HEK293T (cell line): ENCODE measurements around the gene AFF1.
"Not testable (repeated sequence)": the region's sequence is repeated elsewhere in the genome, so short reads cannot be mapped to it uniquely, and the experiment has no call there.

Experiments used
- CTCF ChIA-PET: fragments of 350-600 bp; formaldehyde crosslinking; extraction: SDS; loops from one replicate; lab custom pipeline; 2021; ENCODE audit warnings: antibody characterized with exemption, inconsistent platforms; lab: Yijun Ruan, JAX
- POLR2A ChIA-PET: fragments of 350-600 bp; formaldehyde crosslinking; extraction: SDS; loops from one replicate; lab custom pipeline; 2020; ENCODE audit warnings: antibody characterized with exemption, inconsistent platforms; lab: Yijun Ruan, JAX
- DNase-seq: peaks from one replicate; pipeline ENCODE4 v3.0.0; 2012; ENCODE audit warnings: mixed read lengths; ENCODE audit errors: extremely low spot score
- ARNT ChIP-seq: fragments of 450-650 bp; IDR thresholded peaks from 2 replicates; pipeline ENCODE4 v1.6.1; 2017; ENCODE audit warnings: mild to moderate bottlenecking
- BHLHE40 ChIP-seq: fragments of 450-650 bp; IDR thresholded peaks from 2 replicates; pipeline ENCODE4 v1.6.1; 2016; ENCODE audit warnings: mild to moderate bottlenecking, moderate library complexity, borderline replicate concordance
- CTBP1 ChIP-seq: fragments of 450-650 bp; IDR thresholded peaks from 2 replicates; pipeline ENCODE4 v1.6.1; 2016; ENCODE audit warnings: borderline replicate concordance
- ELF4 ChIP-seq: fragments of 450-650 bp; IDR thresholded peaks from 2 replicates; pipeline ENCODE4 v1.6.1; 2017; ENCODE audit warnings: antibody characterized with exemption
- FOXA1 ChIP-seq: fragments of 450-650 bp; IDR thresholded peaks from 2 replicates; pipeline ENCODE4 v1.6.1; 2016; ENCODE audit warnings: mild to moderate bottlenecking
- FOXK2 ChIP-seq: fragments of 450-650 bp; IDR thresholded peaks from 2 replicates; pipeline ENCODE4 v1.6.1; 2016; ENCODE audit warnings: mild to moderate bottlenecking
- FOXM1 ChIP-seq: fragments of 450-650 bp; IDR thresholded peaks from 2 replicates; pipeline ENCODE4 v1.6.1; 2017; ENCODE audit warnings: mild to moderate bottlenecking, borderline replicate concordance
- HDGF ChIP-seq: fragments of 450-650 bp; IDR thresholded peaks from 2 replicates; pipeline ENCODE4 v1.6.1; 2017; ENCODE audit warnings: antibody characterized with exemption, borderline replicate concordance
- L3MBTL2 ChIP-seq: fragments of 450-650 bp; conservative IDR thresholded peaks from 2 replicates; pipeline ENCODE4 v1.6.1; 2016; ENCODE audit warnings: mild to moderate bottlenecking
- LEF1 ChIP-seq: fragments of 450-650 bp; IDR thresholded peaks from 2 replicates; pipeline ENCODE4 v1.6.1; 2017; ENCODE audit warnings: mild to moderate bottlenecking, borderline replicate concordance
- NFRKB ChIP-seq: fragments of 450-650 bp; IDR thresholded peaks from 2 replicates; pipeline ENCODE4 v1.6.1; 2016; ENCODE audit warnings: mild to moderate bottlenecking, moderate library complexity
- SP1 ChIP-seq: fragments of 450-650 bp; IDR thresholded peaks from 2 replicates; pipeline ENCODE4 v1.6.1; 2017
- SUZ12 ChIP-seq: fragments of 450-650 bp; IDR thresholded peaks from 2 replicates; pipeline ENCODE4 v1.6.1; 2016; ENCODE audit warnings: mild to moderate bottlenecking
- TARDBP ChIP-seq: fragments of 450-650 bp; IDR thresholded peaks from 2 replicates; pipeline ENCODE4 v1.6.1; 2016
- ZNF384 ChIP-seq: fragments of 450-650 bp; IDR thresholded peaks from 2 replicates; pipeline ENCODE4 v1.6.1; 2016
- TF ChIP-seq, protein P1 (sequence below): fragments of 450-650 bp; IDR thresholded peaks from 2 replicates; pipeline ENCODE4 v1.6.1; 2016

AFF1 gene

DNA sequence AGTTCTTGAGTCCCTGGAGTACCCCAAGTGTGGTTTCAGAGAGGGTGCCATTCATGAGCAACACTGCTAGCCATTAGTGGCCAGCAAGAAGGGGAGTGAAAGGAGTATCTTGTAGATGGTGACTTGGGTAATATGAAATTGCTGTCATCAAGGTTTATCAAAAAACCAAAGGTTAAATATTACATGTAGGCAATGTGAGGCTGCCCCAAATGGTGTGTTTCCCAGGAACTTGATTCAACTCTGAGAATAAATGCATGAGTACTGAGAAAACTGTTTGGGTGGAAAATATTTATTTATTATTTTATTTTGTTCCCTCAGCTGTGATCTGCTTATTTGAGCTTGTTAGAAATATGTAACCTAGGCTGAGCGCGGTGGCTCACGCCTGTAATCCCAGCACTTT lies 55.7 kb downstream of the AFF1 start:
- TF ChIP-seq ELF4 = no peak
- TF ChIP-seq, protein P1, sequence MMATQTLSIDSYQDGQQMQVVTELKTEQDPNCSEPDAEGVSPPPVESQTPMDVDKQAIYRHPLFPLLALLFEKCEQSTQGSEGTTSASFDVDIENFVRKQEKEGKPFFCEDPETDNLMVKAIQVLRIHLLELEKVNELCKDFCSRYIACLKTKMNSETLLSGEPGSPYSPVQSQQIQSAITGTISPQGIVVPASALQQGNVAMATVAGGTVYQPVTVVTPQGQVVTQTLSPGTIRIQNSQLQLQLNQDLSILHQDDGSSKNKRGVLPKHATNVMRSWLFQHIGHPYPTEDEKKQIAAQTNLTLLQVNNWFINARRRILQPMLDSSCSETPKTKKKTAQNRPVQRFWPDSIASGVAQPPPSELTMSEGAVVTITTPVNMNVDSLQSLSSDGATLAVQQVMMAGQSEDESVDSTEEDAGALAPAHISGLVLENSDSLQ = no peak
- no peak for TF ChIP-seq TARDBP
- no peak for TF ChIP-seq NFRKB
- TF ChIP-seq CTBP1 = no peak
- TF ChIP-seq LEF1 = no peak
- no peak for TF ChIP-seq ZNF384
- no peak for TF ChIP-seq BHLHE40
- no peak for TF ChIP-seq FOXA1
- TF ChIP-seq FOXK2 = no peak
- TF ChIP-seq SUZ12 = no peak
- TF ChIP-seq HDGF = no peak
- TF ChIP-seq SP1 = no peak
- no peak for TF ChIP-seq ARNT
- TF ChIP-seq FOXM1 = no peak
- no peak for DNase-seq
- POLR2A ChIA-PET = no interaction called here
- CTCF ChIA-PET = no interaction called here

DNA sequence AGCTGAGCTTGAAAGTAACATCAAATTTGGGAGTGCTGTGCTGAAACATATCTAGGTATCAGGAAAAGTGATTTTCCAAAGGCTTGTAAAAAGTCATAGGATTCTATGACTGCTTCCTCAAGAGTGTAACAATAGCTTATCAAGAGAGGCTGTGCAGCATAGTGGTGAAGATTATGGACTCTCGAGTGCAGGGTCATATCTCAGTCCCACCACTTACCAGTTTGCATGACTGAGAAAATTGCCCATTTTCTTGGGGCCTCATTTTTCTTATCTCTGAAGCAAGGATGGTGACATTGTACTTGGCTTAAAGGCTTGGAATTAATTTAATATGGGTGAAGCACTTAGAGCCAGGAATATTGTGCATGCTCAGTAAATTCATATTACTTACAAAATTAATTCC lies 57.2 kb downstream of the AFF1 start:
- DNase-seq = no peak
- TF ChIP-seq FOXM1 (no peak), CTBP1 (no peak), SP1 (no peak), L3MBTL2 (no peak), NFRKB (no peak), LEF1 (no peak), ELF4 (no peak), BHLHE40 (no peak), ARNT (no peak), FOXA1 (no peak)
- CTCF ChIA-PET = interaction anchor here (0.8 to 1.6 kb wide), 2 partner anchors 10 to 104 kb away, joined by 3 to 5 read pairs; no protein-coding TSS in a partner anchor
- POLR2A ChIA-PET = interaction anchor here (1.0 to 1.2 kb wide), 2 partner anchors 14 to 57 kb away, joined by 3 read pairs; partner anchors contain the start of gene AFF1

DNA sequence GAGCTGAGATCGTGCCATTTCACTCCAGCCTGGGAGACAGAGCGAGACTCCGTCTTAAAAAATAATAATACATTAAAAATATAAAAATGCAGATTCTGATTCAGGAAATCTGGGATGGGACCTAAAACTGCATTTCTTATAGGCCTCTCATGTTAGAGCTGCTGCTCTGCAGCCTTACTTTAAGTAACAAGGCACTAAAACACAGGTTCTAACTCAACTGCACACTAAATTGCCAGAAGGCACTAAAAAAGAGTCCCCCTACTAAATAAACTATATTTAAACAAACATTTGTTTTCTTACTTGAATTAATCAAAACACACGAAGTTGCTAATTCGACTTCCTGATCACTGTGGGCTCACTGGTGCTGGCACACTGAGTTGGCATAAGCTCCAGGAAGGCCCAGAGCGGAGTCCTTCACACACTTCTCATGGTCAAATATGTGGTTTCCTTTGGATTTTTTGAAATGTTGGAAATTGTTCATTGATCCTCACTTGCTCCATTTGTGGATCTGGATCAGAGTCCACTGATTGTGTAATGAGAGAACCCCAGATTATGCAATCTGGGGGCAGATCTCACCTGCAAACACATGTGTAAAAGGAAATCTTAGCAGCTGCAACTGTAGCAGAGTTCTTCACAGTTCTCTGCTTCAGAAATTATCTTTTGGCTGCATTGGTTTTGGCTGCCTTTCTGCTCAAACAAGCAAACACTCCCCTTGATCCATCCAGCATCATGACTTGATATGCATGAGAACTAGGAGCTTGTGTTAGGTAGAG lies 59.3 kb downstream of the AFF1 start:
- TF ChIP-seq NFRKB (no peak), SP1 (no peak), FOXK2 (no peak), ZNF384 (no peak), LEF1 (no peak), L3MBTL2 (no peak), BHLHE40 (no peak), HDGF (no peak)
- TF ChIP-seq, protein P1 = no peak
- DNase-seq = no peak
- CTCF ChIA-PET = no interaction called here
- POLR2A ChIA-PET = no interaction called here

DNA sequence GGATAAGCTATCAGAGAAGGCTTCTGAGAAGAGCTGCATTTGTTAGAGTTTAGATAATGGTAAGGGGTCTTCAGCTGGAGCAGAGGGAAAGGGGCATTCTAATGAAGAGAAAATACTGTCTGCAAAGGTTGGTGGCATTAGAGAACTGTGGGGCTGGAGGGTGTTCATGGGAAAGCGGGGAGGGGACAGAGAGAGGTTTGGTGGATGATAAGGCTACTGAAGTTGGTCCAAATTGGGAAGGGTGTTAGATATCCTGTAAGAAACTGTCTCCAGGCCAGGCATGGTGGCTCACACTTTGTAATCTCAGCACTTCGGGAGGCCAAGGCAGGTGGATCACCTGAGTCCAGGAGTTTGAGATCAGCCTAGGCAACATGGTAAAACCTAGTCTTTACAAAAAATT lies 59.9 kb downstream of the AFF1 start:
- no peak for DNase-seq
- ChIA-PET POLR2A (no interaction called here), CTCF (no interaction called here)
- TF ChIP-seq NFRKB = no peak
- no peak for TF ChIP-seq SP1

DNA sequence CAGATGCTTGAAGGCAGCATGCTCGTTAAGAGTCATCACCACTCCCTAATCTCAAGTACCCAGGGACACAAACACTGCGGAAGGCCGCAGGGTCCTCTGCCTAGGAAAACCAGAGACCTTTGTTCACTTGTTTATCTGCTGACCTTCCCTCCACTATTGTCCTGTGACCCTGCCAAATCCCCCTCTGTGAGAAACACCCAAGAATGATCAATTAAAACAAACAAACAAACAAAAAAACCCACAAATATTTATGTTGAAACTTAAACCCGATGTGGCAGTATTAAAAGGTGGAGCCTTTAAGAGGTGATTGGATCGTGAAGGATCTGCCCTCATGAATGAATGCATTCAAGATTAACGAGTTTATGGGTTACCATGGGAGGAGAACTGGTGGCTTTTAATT lies 61.7 kb downstream of the AFF1 start:
- DNase-seq, POLR2A ChIA-PET, CTCF ChIA-PET: not testable (repeated sequence)

DNA sequence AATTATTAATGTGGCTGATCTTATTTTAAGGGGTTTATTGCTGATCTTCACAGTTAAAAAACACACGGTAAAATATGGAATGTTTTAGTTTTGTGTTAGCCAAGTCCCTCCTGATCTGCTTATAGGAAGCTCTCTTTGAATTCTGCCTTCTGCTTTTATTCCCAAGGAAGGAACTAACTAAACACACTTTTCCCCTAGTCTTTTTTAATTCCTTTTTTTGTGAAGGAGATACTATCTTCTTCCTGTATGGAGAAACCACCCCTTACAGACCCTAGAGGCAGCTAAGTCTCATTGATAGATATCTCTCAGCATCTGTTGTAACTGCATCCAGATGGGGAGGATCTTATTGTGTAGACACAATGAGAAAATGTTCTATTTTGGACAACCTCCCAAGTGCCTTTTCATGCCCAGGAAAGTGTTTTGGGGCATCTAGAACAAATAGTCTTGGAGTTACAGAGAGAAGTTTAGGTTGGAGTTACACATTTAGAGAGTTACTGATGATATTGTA lies 64.4 kb downstream of the AFF1 start:
- TF ChIP-seq, protein P1 = no peak
- TF ChIP-seq L3MBTL2 = no peak
- no peak for TF ChIP-seq ZNF384
- TF ChIP-seq ELF4 = no peak
- TF ChIP-seq ARNT = no peak
- no peak for TF ChIP-seq SUZ12
- TF ChIP-seq NFRKB = no peak
- no peak for TF ChIP-seq HDGF
- no peak for TF ChIP-seq SP1
- TF ChIP-seq CTBP1 = no peak
- TF ChIP-seq TARDBP = no peak
- TF ChIP-seq BHLHE40 = no peak
- no peak for TF ChIP-seq FOXM1
- ChIA-PET CTCF (no interaction called here), POLR2A (no interaction called here)
- no peak for DNase-seq

DNA sequence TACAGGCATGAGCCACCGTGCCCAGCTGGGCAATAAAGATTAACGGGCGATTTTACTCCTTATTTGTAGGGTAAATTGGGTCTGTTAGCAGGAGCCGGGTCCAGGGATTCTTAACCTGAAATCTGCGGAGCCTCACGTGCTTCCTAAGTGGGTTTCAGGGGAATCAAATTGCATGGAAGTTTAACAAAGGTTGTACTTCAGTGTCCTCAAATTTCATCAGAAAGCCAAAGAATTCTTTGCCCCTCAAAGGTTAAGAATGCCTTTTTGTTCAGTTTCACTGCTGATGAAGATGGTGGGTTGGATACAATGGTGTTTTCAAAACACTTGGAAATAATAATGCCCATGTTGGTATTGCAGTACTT lies 67.9 kb downstream of the AFF1 start:
- CTCF ChIA-PET = no interaction called here
- TF ChIP-seq SP1 (no peak), CTBP1 (no peak), TARDBP (no peak), L3MBTL2 (no peak), ARNT (no peak), HDGF (no peak), SUZ12 (no peak), LEF1 (no peak), NFRKB (no peak), FOXK2 (no peak), ZNF384 (no peak), BHLHE40 (no peak), FOXA1 (no peak), FOXM1 (no peak), ELF4 (no peak)
- TF ChIP-seq, protein P1 = no peak
- POLR2A ChIA-PET = no interaction called here
- DNase-seq = no peak
